Effector memory CD4-positive, alpha-beta T cell (primary cell): Measurements from ENCODE around the gene MGMT.

Experiments
- DNase-seq, 3 donors: peaks; one replicate each; pipeline ENCODE4 v3.0.0-alpha.2; 2020
- H3K27ac ChIP-seq: 2 replicates; pipeline ENCODE4 v1.7.0; 2013; ENCODE audit warnings: mild to moderate bottlenecking, low read length, moderate library complexity; ENCODE audit not compliant: insufficient read depth, poor library complexity, severe bottlenecking
- H3K27me3 ChIP-seq: replicated peaks from 2 replicates; pipeline ENCODE4 v1.7.0; 2013; ENCODE audit warnings: mild to moderate bottlenecking, low read length; ENCODE audit not compliant: insufficient read depth, control insufficient read depth, poor library complexity, severe bottlenecking
- H3K36me3 ChIP-seq: 2 replicates; pipeline ENCODE4 v1.7.0; 2013; ENCODE audit warnings: mild to moderate bottlenecking, low read length, moderate library complexity; ENCODE audit not compliant: control insufficient read depth, insufficient read depth
- H3K4me1 ChIP-seq: 2 replicates; pipeline ENCODE4 v1.7.0; 2013; ENCODE audit warnings: low read length, mild to moderate bottlenecking; ENCODE audit not compliant: control insufficient read depth, insufficient read depth, poor library complexity, severe bottlenecking
- H3K4me3 ChIP-seq: 2 replicates; pipeline ENCODE4 v1.7.0; 2013; ENCODE audit warnings: low read length, low read depth, mild to moderate bottlenecking; ENCODE audit not compliant: insufficient read depth, poor library complexity, severe bottlenecking
- H3K9me3 ChIP-seq: 2 replicates; pipeline ENCODE4 v1.7.0; 2013; ENCODE audit warnings: mild to moderate bottlenecking, low read length, moderate library complexity; ENCODE audit not compliant: control insufficient read depth

The MGMT gene

GRCh38 chr10:129653428-129653827 is 186.4 kb downstream of the MGMT start:
- Histone ChIP-seq H3K4me3 (no peak overlapping the region), H3K36me3 (no peaks in the 10 kb centered on the region), H3K27me3 (no peaks in the 10 kb centered on the region), H3K9me3 (no peaks in the 10 kb centered on the region), H3K27ac (no peak overlapping the region), H3K4me1 (no peaks in the 10 kb centered on the region)
- DNase-seq = no peak

GRCh38 chr10:129653861-129654260 is 186.8 kb downstream of the MGMT start:
- no peaks in the 10 kb centered on the region for H3K9me3 ChIP-seq
- DNase-seq = no peak
- no peak overlapping the region for H3K27ac ChIP-seq
- no peaks in the 10 kb centered on the region for H3K27me3 ChIP-seq
- no peak overlapping the region for H3K4me3 ChIP-seq
- H3K4me1 ChIP-seq = no peaks in the 10 kb centered on the region
- H3K36me3 ChIP-seq = no peaks in the 10 kb centered on the region

GRCh38 chr10:129654461-129654860 is 187.4 kb downstream of the MGMT start:
- Histone ChIP-seq H3K4me1 (no peaks in the 10 kb centered on the region), H3K27me3 (no peaks in the 10 kb centered on the region), H3K36me3 (no peaks in the 10 kb centered on the region), H3K4me3 (no peak overlapping the region), H3K9me3 (no peaks in the 10 kb centered on the region), H3K27ac (no peak overlapping the region)
- DNase-seq = no peak

- no peaks in the 10 kb centered on the region for H3K9me3 ChIP-seq
- no peak overlapping the region for H3K27ac ChIP-seq
- H3K27me3 ChIP-seq = no peaks in the 10 kb centered on the region
- H3K4me1 ChIP-seq = no peaks in the 10 kb centered on the region
- no peaks in the 10 kb centered on the region for H3K36me3 ChIP-seq
- H3K4me3 ChIP-seq = no peak overlapping the region
- DNase-seq = no peak
These were observed 188.1 kb downstream of the MGMT start for GRCh38 chr10:129655007-129655678.

- no peak overlapping the region for H3K4me3 ChIP-seq
- H3K4me1 ChIP-seq = no peaks in the 10 kb centered on the region
- H3K36me3 ChIP-seq = no peaks in the 10 kb centered on the region
- no peak overlapping the region for H3K27ac ChIP-seq
- no peaks in the 10 kb centered on the region for H3K9me3 ChIP-seq
- no peak for DNase-seq
- H3K27me3 ChIP-seq = no peaks in the 10 kb centered on the region
These were observed 188.6 kb downstream of the MGMT start for GRCh38 chr10:129655679-129656031.

GRCh38 chr10:129656642-129657041 is 189.6 kb downstream of the MGMT start:
- no peak overlapping the region for H3K27ac ChIP-seq
- H3K4me1 ChIP-seq = no peaks in the 10 kb centered on the region
- H3K9me3 ChIP-seq = no peaks in the 10 kb centered on the region
- no peak for DNase-seq
- H3K4me3 ChIP-seq = no peak overlapping the region
- no peaks in the 10 kb centered on the region for H3K36me3 ChIP-seq
- H3K27me3 ChIP-seq = no peaks in the 10 kb centered on the region

- no peak for DNase-seq
- H3K4me3 ChIP-seq = no peak overlapping the region
These were observed 190.4 kb downstream of the MGMT start for GRCh38 chr10:129657297-129658017.

GRCh38 chr10:129658376-129659072 is 191.5 kb downstream of the MGMT start:
- Histone ChIP-seq H3K27ac (no peak overlapping the region), H3K4me1 (no peaks in the 10 kb centered on the region), H3K4me3 (no peak overlapping the region), H3K9me3 (no peaks in the 10 kb centered on the region), H3K27me3 (no peaks in the 10 kb centered on the region), H3K36me3 (no peaks in the 10 kb centered on the region)
- DNase-seq = no peak

More at GRCh38 chr10:129657297-129658017, 190.4 kb downstream of the MGMT start:
- H3K9me3 ChIP-seq = no peaks in the 10 kb centered on the region
- H3K27ac ChIP-seq = no peak overlapping the region
- H3K27me3 ChIP-seq = no peaks in the 10 kb centered on the region
- H3K4me1 ChIP-seq = no peaks in the 10 kb centered on the region
- no peaks in the 10 kb centered on the region for H3K36me3 ChIP-seq

- Histone ChIP-seq H3K9me3 (no peaks in the 10 kb centered on the region), H3K27me3 (no peaks in the 10 kb centered on the region), H3K4me3 (no peak overlapping the region), H3K4me1 (no peaks in the 10 kb centered on the region), H3K27ac (no peak overlapping the region), H3K36me3 (no peaks in the 10 kb centered on the region)
- DNase-seq = no peak
These were observed 192.6 kb downstream of the MGMT start for GRCh38 chr10:129659508-129660268.
